ENCODE measurements around the gene PLXDC2.

DNA sequence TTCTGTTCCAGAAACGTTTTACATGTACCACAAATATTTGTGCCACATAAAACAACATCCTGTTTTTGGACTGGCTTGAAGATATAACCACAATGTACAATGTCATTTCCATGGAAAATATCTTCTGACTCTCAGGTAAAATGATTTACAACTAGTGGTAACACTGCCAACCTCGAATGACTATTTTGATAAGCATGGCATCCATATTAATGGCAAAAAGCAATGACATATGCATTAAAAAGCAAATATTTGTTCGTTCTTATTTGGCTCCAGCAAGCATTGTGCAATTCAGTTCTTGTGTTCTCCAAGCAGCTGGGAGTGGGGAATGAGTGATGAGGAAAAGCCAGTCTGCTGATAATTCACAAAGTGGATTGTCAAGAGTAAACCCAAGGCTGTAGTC is 289.0 kb downstream of the PLXDC2 start:
- TF ChIP-seq, protein P1, sequence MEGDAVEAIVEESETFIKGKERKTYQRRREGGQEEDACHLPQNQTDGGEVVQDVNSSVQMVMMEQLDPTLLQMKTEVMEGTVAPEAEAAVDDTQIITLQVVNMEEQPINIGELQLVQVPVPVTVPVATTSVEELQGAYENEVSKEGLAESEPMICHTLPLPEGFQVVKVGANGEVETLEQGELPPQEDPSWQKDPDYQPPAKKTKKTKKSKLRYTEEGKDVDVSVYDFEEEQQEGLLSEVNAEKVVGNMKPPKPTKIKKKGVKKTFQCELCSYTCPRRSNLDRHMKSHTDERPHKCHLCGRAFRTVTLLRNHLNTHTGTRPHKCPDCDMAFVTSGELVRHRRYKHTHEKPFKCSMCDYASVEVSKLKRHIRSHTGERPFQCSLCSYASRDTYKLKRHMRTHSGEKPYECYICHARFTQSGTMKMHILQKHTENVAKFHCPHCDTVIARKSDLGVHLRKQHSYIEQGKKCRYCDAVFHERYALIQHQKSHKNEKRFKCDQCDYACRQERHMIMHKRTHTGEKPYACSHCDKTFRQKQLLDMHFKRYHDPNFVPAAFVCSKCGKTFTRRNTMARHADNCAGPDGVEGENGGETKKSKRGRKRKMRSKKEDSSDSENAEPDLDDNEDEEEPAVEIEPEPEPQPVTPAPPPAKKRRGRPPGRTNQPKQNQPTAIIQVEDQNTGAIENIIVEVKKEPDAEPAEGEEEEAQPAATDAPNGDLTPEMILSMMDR (conservative IDR thresholded peaks at IDR 0.05; ENCODE audit: low read depth in 2 of 2) = no peak
- TF ChIP-seq EZH2phosphoT487 (IDR thresholded peaks at IDR 0.05; ENCODE audit: unreplicated experiment) (no peak), EZH2 (IDR thresholded peaks at IDR 0.05; ENCODE audit: low read depth, unreplicated experiment) (no peak), POLR2AphosphoS5 (IDR thresholded peaks at IDR 0.05; ENCODE audit: low read depth) (no peak), ZNF114 (CRISPR knock-in tag; IDR thresholded peaks at IDR 0.05) (no peak), CREB1 (CRISPR knock-in tag; IDR thresholded peaks at IDR 0.05; ENCODE audit: low read depth) (no peak), JUNB (IDR thresholded peaks at IDR 0.05; ENCODE audit: unreplicated experiment) (no peak), ZNF331 (CRISPR knock-in tag; IDR thresholded peaks at IDR 0.05; ENCODE audit: low read depth) (no peak), STAT1 (IDR thresholded peaks at IDR 0.05; ENCODE audit: unreplicated experiment) (no peak)
- TF ChIP-seq, protein P2, sequence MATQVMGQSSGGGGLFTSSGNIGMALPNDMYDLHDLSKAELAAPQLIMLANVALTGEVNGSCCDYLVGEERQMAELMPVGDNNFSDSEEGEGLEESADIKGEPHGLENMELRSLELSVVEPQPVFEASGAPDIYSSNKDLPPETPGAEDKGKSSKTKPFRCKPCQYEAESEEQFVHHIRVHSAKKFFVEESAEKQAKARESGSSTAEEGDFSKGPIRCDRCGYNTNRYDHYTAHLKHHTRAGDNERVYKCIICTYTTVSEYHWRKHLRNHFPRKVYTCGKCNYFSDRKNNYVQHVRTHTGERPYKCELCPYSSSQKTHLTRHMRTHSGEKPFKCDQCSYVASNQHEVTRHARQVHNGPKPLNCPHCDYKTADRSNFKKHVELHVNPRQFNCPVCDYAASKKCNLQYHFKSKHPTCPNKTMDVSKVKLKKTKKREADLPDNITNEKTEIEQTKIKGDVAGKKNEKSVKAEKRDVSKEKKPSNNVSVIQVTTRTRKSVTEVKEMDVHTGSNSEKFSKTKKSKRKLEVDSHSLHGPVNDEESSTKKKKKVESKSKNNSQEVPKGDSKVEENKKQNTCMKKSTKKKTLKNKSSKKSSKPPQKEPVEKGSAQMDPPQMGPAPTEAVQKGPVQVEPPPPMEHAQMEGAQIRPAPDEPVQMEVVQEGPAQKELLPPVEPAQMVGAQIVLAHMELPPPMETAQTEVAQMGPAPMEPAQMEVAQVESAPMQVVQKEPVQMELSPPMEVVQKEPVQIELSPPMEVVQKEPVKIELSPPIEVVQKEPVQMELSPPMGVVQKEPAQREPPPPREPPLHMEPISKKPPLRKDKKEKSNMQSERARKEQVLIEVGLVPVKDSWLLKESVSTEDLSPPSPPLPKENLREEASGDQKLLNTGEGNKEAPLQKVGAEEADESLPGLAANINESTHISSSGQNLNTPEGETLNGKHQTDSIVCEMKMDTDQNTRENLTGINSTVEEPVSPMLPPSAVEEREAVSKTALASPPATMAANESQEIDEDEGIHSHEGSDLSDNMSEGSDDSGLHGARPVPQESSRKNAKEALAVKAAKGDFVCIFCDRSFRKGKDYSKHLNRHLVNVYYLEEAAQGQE (IDR thresholded peaks at IDR 0.05; ENCODE audit: unreplicated experiment) = no peak
- TF ChIP-seq, protein P3, sequence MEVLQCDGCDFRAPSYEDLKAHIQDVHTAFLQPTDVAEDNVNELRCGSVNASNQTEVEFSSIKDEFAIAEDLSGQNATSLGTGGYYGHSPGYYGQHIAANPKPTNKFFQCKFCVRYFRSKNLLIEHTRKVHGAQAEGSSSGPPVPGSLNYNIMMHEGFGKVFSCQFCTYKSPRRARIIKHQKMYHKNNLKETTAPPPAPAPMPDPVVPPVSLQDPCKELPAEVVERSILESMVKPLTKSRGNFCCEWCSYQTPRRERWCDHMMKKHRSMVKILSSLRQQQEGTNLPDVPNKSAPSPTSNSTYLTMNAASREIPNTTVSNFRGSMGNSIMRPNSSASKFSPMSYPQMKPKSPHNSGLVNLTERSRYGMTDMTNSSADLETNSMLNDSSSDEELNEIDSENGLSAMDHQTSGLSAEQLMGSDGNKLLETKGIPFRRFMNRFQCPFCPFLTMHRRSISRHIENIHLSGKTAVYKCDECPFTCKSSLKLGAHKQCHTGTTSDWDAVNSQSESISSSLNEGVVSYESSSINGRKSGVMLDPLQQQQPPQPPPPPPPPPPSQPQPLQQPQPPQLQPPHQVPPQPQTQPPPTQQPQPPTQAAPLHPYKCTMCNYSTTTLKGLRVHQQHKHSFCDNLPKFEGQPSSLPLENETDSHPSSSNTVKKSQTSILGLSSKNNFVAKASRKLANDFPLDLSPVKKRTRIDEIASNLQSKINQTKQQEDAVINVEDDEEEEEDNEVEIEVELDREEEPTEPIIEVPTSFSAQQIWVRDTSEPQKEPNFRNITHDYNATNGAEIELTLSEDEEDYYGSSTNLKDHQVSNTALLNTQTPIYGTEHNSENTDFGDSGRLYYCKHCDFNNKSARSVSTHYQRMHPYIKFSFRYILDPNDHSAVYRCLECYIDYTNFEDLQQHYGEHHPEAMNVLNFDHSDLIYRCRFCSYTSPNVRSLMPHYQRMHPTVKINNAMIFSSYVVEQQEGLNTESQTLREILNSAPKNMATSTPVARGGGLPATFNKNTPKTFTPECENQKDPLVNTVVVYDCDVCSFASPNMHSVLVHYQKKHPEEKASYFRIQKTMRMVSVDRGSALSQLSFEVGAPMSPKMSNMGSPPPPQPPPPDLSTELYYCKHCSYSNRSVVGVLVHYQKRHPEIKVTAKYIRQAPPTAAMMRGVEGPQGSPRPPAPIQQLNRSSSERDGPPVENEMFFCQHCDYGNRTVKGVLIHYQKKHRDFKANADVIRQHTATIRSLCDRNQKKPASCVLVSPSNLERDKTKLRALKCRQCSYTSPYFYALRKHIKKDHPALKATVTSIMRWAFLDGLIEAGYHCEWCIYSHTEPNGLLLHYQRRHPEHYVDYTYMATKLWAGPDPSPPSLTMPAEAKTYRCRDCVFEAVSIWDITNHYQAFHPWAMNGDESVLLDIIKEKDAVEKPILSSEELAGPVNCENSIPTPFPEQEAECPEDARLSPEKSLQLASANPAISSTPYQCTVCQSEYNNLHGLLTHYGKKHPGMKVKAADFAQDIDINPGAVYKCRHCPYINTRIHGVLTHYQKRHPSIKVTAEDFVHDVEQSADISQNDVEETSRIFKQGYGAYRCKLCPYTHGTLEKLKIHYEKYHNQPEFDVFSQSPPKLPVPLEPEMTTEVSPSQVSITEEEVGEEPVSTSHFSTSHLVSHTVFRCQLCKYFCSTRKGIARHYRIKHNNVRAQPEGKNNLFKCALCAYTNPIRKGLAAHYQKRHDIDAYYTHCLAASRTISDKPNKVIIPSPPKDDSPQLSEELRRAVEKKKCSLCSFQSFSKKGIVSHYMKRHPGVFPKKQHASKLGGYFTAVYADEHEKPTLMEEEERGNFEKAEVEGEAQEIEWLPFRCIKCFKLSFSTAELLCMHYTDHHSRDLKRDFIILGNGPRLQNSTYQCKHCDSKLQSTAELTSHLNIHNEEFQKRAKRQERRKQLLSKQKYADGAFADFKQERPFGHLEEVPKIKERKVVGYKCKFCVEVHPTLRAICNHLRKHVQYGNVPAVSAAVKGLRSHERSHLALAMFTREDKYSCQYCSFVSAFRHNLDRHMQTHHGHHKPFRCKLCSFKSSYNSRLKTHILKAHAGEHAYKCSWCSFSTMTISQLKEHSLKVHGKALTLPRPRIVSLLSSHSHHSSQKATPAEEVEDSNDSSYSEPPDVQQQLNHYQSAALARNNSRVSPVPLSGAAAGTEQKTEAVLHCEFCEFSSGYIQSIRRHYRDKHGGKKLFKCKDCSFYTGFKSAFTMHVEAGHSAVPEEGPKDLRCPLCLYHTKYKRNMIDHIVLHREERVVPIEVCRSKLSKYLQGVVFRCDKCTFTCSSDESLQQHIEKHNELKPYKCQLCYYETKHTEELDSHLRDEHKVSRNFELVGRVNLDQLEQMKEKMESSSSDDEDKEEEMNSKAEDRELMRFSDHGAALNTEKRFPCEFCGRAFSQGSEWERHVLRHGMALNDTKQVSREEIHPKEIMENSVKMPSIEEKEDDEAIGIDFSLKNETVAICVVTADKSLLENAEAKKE (CRISPR knock-in tag; IDR thresholded peaks at IDR 0.05) = no peak
- TF ChIP-seq, protein P4, sequence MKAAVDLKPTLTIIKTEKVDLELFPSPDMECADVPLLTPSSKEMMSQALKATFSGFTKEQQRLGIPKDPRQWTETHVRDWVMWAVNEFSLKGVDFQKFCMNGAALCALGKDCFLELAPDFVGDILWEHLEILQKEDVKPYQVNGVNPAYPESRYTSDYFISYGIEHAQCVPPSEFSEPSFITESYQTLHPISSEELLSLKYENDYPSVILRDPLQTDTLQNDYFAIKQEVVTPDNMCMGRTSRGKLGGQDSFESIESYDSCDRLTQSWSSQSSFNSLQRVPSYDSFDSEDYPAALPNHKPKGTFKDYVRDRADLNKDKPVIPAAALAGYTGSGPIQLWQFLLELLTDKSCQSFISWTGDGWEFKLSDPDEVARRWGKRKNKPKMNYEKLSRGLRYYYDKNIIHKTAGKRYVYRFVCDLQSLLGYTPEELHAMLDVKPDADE (IDR thresholded peaks at IDR 0.05) = no peak
